ENCODE data around the gene HEATR5A.

DNA sequence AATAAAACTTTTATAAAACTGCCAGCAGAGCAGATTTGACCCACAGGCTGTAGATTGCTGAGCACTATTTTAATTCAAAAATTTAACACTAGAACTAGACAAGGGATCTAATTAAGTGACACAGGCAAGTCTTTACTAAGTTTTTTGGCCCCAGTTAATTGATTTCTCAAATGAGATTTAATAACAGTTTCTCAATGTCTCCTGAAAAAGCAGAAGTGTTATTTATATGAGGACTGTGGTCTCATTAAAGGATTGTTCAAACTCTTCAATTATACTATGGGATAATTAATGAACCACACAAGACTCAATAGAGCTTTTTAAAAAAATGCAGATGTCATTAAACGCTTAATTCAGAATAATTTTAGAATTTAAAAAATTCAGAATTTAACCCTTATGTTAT is 1.9 kb downstream of the HEATR5A start:
- TF ChIP-seq FOXM1 (IDR thresholded peaks at IDR 0.05; ENCODE audit: low read depth) (no peak), CTCF (IDR thresholded peaks at IDR 0.05) (no peak), GATA2 (CRISPR knock-in tag; IDR thresholded peaks at IDR 0.05) (no peak), MXI1 (IDR thresholded peaks at IDR 0.05; ENCODE audit: low read depth, low read length) (no peak), IRF3 (IDR thresholded peaks at IDR 0.05; ENCODE audit: low read depth, low read length) (no peak), POLR2AphosphoS5 (IDR thresholded peaks at IDR 0.05; ENCODE audit: low read depth, low read length) (no peak), RAD21 (IDR thresholded peaks at IDR 0.05; ENCODE audit: low read length) (no peak), RCOR1 (IDR thresholded peaks at IDR 0.05; ENCODE audit: low read length) (no peak), RFX5 (IDR thresholded peaks at IDR 0.05; ENCODE audit: low read length) (no peak)
- TF ChIP-seq, protein P1, sequence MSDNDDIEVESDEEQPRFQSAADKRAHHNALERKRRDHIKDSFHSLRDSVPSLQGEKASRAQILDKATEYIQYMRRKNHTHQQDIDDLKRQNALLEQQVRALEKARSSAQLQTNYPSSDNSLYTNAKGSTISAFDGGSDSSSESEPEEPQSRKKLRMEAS (IDR thresholded peaks at IDR 0.05; ENCODE audit: low read depth): no peak
